Caco-2 (cell line): Measurements from ENCODE around the gene SPANXB1. TPM values are rescaled to one million over a fixed set of nuclear protein-coding genes. Genes with fewer than 3 reads are reported as not detected.
"Not testable (repeated sequence)": the region's sequence is repeated elsewhere in the genome, so short reads cannot be mapped to it uniquely, and the experiment has no call there.

ENCODE experiments used
- Bru-seq: library from RNA; stranded (reverse); fragments of 400-500 nt; gene quantifications from one replicate; lab custom pipeline; 2021; lab: Mats Ljungman, UMichigan
- BruChase-seq, 2 experiments: library from RNA; stranded (reverse); fragments of 400-500 nt; gene quantifications; one replicate each; lab custom pipeline; 2021; lab: Mats Ljungman, UMichigan
- BruUV-seq: library from RNA; stranded (reverse); fragments of 400-500 nt; replicated peaks from 2 replicates; lab custom pipeline; 2021; lab: Mats Ljungman, UMichigan
- CTCF ChIA-PET: fragments of 300-600 bp; sonication (Branson Sonifier 250); formaldehyde crosslinking; loops from one replicate; lab custom pipeline; 2022; ENCODE audit warnings: antibody characterized with exemption; lab: Charles Lee
- POLR2A ChIA-PET: fragments of 300-600 bp; sonication (Branson Sonifier 250); formaldehyde crosslinking; loops from one replicate; lab custom pipeline; 2022; ENCODE audit warnings: antibody characterized with exemption; lab: Charles Lee
- DNase-seq, 2 experiments: peaks; one replicate each; pipeline versions ENCODE4 v3.0.0 to v3.0.0-alpha.2; 2020 to 2022
- H3K27me3 ChIP-seq: replicated peaks from 2 replicates; pipeline ENCODE4 v1.6.0; 2011; ENCODE audit warnings: low read length; ENCODE audit not compliant: control insufficient read depth, insufficient read depth
- H3K36me3 ChIP-seq: 2 replicates; pipeline ENCODE4 v1.5.1; 2011; ENCODE audit warnings: low read length; ENCODE audit not compliant: control insufficient read depth, insufficient read depth
- H3K4me1 ChIP-seq: fragments of 250-450 bp; sonication (Bioruptor Pico); 2 replicates; pipeline ENCODE4 v1.5.1; 2020; ENCODE audit warnings: mild to moderate bottlenecking
- H3K4me3 ChIP-seq: 2 replicates; pipeline ENCODE4 v1.5.1; 2011; ENCODE audit warnings: low read depth, mild to moderate bottlenecking, control low read depth, low read length
- H3K9me3 ChIP-seq: fragments of 250-450 bp; sonication (Bioruptor Pico); 2 replicates; pipeline ENCODE4 v1.5.1; 2020; ENCODE audit warnings: mild to moderate bottlenecking, moderate library complexity
- H3K27ac Mint-ChIP-seq: one replicate; pipeline ENCODE4 v1.8.0; 2022; ENCODE audit warnings: mixed read lengths; ENCODE audit not compliant: unreplicated experiment
- H3K27me3 Mint-ChIP-seq: one replicate; pipeline ENCODE4 v1.8.0; 2022; ENCODE audit warnings: mixed read lengths; ENCODE audit not compliant: insufficient read depth, unreplicated experiment
- H3K36me3 Mint-ChIP-seq: one replicate; pipeline ENCODE4 v1.8.0; 2022; ENCODE audit warnings: mild to moderate bottlenecking, mixed read lengths; ENCODE audit not compliant: insufficient read depth, unreplicated experiment
- H3K4me1 Mint-ChIP-seq: one replicate; pipeline ENCODE4 v1.8.0; 2022; ENCODE audit warnings: low read depth, mixed read lengths; ENCODE audit not compliant: unreplicated experiment
- H3K4me3 Mint-ChIP-seq: one replicate; pipeline ENCODE4 v1.8.0; 2022; ENCODE audit warnings: mild to moderate bottlenecking, moderate library complexity, mixed read lengths; ENCODE audit not compliant: unreplicated experiment
- H3K9me3 Mint-ChIP-seq: one replicate; pipeline ENCODE4 v1.8.0; 2022; ENCODE audit warnings: mixed read lengths; ENCODE audit not compliant: unreplicated experiment
- intact Hi-C: fragments of 100-400 bp; cut with micrococcal nuclease; formaldehyde crosslinking; loops from one replicate; pipeline ENCODE4 v1.10.0; 2022; ENCODE audit not compliant: unreplicated experiment
- long read RNA-seq: library from polyadenylated mRNA; stranded (forward); transcript quantifications from one replicate; pipeline ENCODE4 v2.0.0, GENCODE V29; 2022
- total RNA-seq: library from RNA; stranded (reverse); gene quantifications from 2 replicates; pipeline ENCODE4 v1.2.3, GENCODE V29; 2022
- TF ChIP-seq, protein P1 (sequence below), 2 experiments: fragments of 200-600 bp in 1 of 2; IDR thresholded peaks; 1 replicate in 1 of 2; 2 replicates in 1 of 2; pipeline versions ENCODE4 v1.5.1 to v1.8.0; 2011 to 2022; ENCODE audit warnings: antibody characterized with exemption in 1 of 2, control low read depth in 1 of 2, inconsistent platforms in 1 of 2, low read depth in 1 of 2, low read length in 1 of 2, mild to moderate bottlenecking in 1 of 2, moderate library complexity in 1 of 2; ENCODE audit not compliant: insufficient read depth in 1 of 2, severe bottlenecking in 1 of 2, unreplicated experiment in 1 of 2

Gene SPANXB1, protein sequence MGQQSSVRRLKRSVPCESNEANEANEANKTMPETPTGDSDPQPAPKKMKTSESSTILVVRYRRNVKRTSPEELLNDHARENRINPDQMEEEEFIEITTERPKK
- total RNA-seq (not detected in 2 replicates), Bru-seq, nascent RNA (not detected), BruChase-seq, experiment 1, labeled RNA remaining after a 2-hour chase (not detected), BruChase-seq, experiment 2, labeled RNA remaining after a 6-hour chase (not detected)
- long read RNA-seq: 0 reads

DNA sequence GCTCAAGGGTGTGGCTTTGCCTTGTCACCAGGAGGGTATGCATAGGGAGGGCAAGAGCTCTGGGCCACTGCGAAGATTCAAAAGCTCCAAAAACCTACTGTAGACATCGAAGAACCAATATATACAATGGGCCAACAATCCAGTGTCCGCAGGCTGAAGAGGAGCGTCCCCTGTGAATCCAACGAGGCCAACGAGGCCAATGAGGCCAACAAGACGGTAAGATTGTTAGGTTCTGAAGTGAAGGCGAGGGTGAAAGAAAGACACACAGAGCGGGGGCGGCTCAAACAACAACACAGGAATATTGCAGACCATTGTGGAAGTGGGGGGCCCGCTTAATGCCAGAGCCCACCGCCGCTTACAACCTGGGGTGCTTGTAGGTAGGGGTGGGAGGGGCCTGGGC lies at the start of gene SPANXB1:
SPANXB1 (plus strand) TSS at position 27 of the 400 bp plus-strand sequence; CDS start at position 127, 100 bp downstream.
- DNase-seq, intact Hi-C loops, H3K4me3 Mint-ChIP-seq, H3K4me1 Mint-ChIP-seq, H3K4me1 ChIP-seq, H3K9me3 ChIP-seq, H3K4me3 ChIP-seq, H3K36me3 Mint-ChIP-seq, POLR2A ChIA-PET, H3K27ac Mint-ChIP-seq, BruUV-seq, H3K36me3 ChIP-seq, H3K27me3 ChIP-seq, H3K27me3 Mint-ChIP-seq, CTCF ChIA-PET: not testable (repeated sequence)
- H3K9me3 Mint-ChIP-seq: peaks cover 17% of the 10 kb centered on the region

DNA sequence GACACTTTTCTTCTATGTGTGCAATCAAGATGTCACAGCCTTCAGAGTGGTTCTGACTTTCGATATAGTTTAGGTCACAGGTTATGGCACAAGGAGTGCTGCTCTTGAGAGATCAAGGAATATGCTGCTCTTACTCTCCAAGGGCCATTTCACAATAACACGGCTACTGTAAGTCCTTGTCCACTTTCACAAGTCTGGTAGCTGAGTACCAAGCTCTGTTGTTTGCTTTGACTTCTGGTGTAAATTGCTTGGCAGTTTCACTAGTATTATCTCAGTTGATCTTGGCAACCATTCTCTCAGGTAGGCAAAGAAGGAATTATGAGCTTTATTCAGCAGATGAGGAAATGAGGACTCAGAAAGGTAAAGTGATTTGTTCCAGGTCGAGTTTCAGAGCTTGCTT lies 35.4 kb upstream of the SPANXB1 start:
- no TSS peak for BruUV-seq
- H3K4me1 Mint-ChIP-seq: no peaks in the 10 kb centered on the region

DNA sequence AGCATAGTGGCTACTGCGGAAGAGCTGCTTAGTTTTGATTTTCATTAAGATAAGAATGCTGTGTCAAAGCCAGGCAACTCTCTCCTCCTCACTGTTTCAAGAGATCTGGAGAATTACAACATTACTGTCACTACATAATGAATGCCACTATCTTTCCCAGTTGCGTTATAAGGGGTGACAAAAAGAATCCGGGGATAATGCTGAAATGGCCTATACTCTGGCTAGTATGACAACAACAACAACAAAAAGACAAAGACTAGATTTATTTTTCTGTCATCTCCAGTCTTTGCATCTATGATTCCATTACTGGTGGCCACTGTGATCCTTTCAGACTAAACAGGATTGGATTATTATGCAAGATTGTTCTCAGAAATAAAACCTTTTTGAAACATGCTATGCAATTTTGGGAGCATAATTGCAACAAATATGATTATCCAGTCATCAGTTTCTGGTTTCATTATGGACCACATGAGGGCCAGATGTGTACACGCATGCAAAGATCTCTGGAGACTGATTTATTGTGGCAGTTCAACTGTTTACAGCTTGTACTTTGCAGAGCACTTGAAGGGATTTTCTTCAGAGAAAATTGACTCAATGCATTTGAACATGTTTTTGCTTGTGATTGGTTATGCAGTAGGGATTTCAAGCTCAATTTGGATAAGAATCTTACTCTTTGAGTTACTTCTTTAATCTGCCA lies 31.1 kb upstream of the SPANXB1 start:
- Mint-ChIP-seq H3K36me3 (no peaks in the 10 kb centered on the region), H3K4me1 (no peaks in the 10 kb centered on the region), H3K9me3 (peaks cover 9% of the 10 kb centered on the region), H3K4me3 (no peak overlapping the region), H3K27me3 (no peaks in the 10 kb centered on the region), H3K27ac (no peak overlapping the region)
- TF ChIP-seq, protein P1, sequence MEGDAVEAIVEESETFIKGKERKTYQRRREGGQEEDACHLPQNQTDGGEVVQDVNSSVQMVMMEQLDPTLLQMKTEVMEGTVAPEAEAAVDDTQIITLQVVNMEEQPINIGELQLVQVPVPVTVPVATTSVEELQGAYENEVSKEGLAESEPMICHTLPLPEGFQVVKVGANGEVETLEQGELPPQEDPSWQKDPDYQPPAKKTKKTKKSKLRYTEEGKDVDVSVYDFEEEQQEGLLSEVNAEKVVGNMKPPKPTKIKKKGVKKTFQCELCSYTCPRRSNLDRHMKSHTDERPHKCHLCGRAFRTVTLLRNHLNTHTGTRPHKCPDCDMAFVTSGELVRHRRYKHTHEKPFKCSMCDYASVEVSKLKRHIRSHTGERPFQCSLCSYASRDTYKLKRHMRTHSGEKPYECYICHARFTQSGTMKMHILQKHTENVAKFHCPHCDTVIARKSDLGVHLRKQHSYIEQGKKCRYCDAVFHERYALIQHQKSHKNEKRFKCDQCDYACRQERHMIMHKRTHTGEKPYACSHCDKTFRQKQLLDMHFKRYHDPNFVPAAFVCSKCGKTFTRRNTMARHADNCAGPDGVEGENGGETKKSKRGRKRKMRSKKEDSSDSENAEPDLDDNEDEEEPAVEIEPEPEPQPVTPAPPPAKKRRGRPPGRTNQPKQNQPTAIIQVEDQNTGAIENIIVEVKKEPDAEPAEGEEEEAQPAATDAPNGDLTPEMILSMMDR (IDR thresholded peaks at IDR 0.05; ENCODE audit: insufficient read depth in 1 of 2, low read depth in 1 of 2, low read length in 1 of 2, severe bottlenecking in 1 of 2, unreplicated experiment in 1 of 2): no peak
- intact Hi-C loops: no loop called here
- Histone ChIP-seq H3K36me3 (no peaks in the 10 kb centered on the region), H3K4me1 (no peaks in the 10 kb centered on the region), H3K9me3 (no peaks in the 10 kb centered on the region), H3K27me3 (no peaks in the 10 kb centered on the region), H3K4me3 (no peak overlapping the region)
- no peak for DNase-seq
- CTCF ChIA-PET: no interaction called here
- POLR2A ChIA-PET: no interaction called here
- BruUV-seq: no TSS peak

More for the DNA sequence above, 35.4 kb upstream of the SPANXB1 start:
- no peaks in the 10 kb centered on the region for H3K27me3 Mint-ChIP-seq
- H3K9me3 ChIP-seq: no peaks in the 10 kb centered on the region
- no peaks in the 10 kb centered on the region for H3K4me1 ChIP-seq
- CTCF ChIA-PET: no interaction called here
- intact Hi-C loops: no loop called here
- H3K27me3 ChIP-seq: no peaks in the 10 kb centered on the region
- H3K36me3 ChIP-seq: no peaks in the 10 kb centered on the region
- H3K4me3 ChIP-seq: no peak overlapping the region
- no peak for DNase-seq
- no peaks in the 10 kb centered on the region for H3K36me3 Mint-ChIP-seq
- peaks cover 9% of the 10 kb centered on the region for H3K9me3 Mint-ChIP-seq
- no peak overlapping the region for H3K4me3 Mint-ChIP-seq
- POLR2A ChIA-PET: no interaction called here
- TF ChIP-seq, protein P1 (IDR thresholded peaks at IDR 0.05; ENCODE audit: insufficient read depth in 1 of 2, low read depth in 1 of 2, low read length in 1 of 2, severe bottlenecking in 1 of 2, unreplicated experiment in 1 of 2): no peak
- no peak overlapping the region for H3K27ac Mint-ChIP-seq
